ENCODE data around the gene GAPDH. TPM values are rescaled to one million over a fixed set of nuclear protein-coding genes. Genes with fewer than 3 reads are reported as not detected.
A peak's percentile ranks its signal among the peaks of the same experiment; 100 is the strongest.

The GAPDH gene
- total and polyA plus RNA-seq, 7 donors: 1,653 to 3,219 (median 2,501) TPM

DNA sequence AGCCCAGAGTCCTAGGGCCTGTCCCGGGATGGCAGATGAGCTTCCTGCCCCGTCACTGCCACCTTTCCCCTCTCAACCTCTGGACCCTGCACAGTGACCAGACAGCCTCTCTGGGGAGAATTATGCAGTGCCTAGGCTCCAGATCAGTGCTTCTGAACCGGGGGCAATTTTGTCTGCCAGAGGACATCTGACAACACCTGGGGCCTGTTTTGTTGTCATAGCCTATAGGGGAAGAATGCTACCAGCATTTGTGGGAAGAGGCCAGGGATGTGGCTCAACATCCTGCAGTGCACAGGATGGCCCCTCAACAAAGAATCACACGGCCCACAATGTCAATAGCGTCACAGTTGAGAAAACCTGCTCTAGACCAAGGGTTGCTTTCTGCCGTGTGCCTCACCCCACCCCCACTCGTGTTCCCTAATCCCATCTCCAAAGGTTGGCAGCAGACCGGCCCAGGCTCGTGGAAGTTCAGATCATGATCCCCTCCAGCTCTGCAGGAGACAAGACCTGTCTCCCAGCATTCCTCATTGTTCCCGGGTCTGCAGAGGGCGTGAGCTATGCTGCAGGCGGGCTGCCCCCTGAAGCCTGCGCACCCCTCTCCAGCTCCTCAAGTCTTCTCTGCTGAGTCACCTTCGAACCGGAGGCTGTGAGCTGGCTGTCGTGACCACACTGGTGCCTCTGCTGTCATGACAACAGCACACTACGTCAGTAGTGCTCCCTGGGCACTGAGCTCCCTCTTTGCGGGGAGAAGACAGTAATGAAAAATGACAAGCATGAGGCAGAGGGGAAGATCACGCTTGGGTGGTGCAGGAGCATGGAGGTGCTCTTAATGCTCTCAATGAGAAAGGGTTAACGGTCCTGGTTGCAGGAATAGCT lies 2.0 kb upstream of the GAPDH start:
- TF ChIP-seq POLR2A (IDR thresholded peaks at IDR 0.05) (peak in 1 of 2 donors; percentile 15), POLR2AphosphoS5 (IDR thresholded peaks at IDR 0.05) (peak; percentile 45 to 76 (median 59))
- TF ChIP-seq, protein P1, sequence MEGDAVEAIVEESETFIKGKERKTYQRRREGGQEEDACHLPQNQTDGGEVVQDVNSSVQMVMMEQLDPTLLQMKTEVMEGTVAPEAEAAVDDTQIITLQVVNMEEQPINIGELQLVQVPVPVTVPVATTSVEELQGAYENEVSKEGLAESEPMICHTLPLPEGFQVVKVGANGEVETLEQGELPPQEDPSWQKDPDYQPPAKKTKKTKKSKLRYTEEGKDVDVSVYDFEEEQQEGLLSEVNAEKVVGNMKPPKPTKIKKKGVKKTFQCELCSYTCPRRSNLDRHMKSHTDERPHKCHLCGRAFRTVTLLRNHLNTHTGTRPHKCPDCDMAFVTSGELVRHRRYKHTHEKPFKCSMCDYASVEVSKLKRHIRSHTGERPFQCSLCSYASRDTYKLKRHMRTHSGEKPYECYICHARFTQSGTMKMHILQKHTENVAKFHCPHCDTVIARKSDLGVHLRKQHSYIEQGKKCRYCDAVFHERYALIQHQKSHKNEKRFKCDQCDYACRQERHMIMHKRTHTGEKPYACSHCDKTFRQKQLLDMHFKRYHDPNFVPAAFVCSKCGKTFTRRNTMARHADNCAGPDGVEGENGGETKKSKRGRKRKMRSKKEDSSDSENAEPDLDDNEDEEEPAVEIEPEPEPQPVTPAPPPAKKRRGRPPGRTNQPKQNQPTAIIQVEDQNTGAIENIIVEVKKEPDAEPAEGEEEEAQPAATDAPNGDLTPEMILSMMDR (IDR thresholded peaks at IDR 0.05): no peak
- intact Hi-C loops (cut with DNase I): no loop called here
- H3K36me3 ChIP-seq: peaks cover 15 to 52% (median 46%) of the 10 kb centered on the region in 4 donors
- DNase-seq: peak; percentile 90
- peak overlapping the region; percentile 97 to 98 (median 98) for H3K27ac ChIP-seq
- H3K4me1 ChIP-seq: peaks cover 0 to 44% (median 42%) of the 10 kb centered on the region in 4 donors
- H3K4me3 ChIP-seq: peak overlapping the region in 3 of 4 donors; percentile 87 to 91 (median 89)
- WGBS, 2 donors: 23 to 27% methylated on average over 20 of the region's 20 CpGs
- H3K27me3 ChIP-seq: no peaks in the 10 kb centered on the region
- H3K9me3 ChIP-seq: no peaks in the 10 kb centered on the region

DNA sequence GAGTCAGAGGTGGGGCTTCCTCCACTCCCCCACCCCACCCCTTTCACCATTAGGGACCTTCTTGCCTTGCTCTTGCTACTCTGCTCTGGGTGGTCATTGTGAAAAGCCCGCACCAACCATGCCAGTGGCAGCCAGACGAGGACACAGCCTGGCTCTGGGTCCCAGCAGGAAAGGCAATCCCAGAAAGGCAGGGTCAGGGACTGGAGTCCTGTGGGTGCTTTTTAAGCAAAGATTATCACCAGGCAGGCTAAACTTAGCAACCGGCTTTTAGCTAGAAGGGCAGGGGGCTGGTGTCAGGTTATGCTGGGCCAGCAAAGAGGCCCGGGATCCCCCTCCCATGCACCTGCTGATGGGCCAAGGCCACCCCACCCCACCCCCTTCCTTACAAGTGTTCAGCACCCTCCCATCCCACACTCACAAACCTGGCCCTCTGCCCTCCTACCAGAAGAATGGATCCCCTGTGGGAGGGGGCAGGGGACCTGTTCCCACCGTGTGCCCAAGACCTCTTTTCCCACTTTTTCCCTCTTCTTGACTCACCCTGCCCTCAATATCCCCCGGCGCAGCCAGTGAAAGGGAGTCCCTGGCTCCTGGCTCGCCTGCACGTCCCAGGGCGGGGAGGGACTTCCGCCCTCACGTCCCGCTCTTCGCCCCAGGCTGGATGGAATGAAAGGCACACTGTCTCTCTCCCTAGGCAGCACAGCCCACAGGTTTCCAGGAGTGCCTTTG lies 1.2 kb upstream of the GAPDH start:
- 1 to 3% methylated on average over 14 of the region's 14 CpGs for WGBS, 2 donors
- Histone ChIP-seq H3K9me3 (no peaks in the 10 kb centered on the region), H3K4me1 (peaks cover 0 to 52% (median 47%) of the 10 kb centered on the region in 4 donors), H3K27ac (peak overlapping the region; percentile 97 to 98 (median 98)), H3K36me3 (peaks cover 14 to 52% (median 46%) of the 10 kb centered on the region in 4 donors), H3K4me3 (peak overlapping the region; percentile 76 to 91 (median 88)), H3K27me3 (no peaks in the 10 kb centered on the region)
- DNase-seq: peak; percentile 86
- intact Hi-C loops (cut with DNase I): no loop called here
- TF ChIP-seq POLR2A (IDR thresholded peaks at IDR 0.05): no peak
- TF ChIP-seq, protein P1 (IDR thresholded peaks at IDR 0.05): no peak
- TF ChIP-seq EP300 (IDR thresholded peaks at IDR 0.05): no peak
- TF ChIP-seq POLR2AphosphoS5 (IDR thresholded peaks at IDR 0.05): peak in 3 of 4 donors; percentile 29 to 66 (median 34)

DNA sequence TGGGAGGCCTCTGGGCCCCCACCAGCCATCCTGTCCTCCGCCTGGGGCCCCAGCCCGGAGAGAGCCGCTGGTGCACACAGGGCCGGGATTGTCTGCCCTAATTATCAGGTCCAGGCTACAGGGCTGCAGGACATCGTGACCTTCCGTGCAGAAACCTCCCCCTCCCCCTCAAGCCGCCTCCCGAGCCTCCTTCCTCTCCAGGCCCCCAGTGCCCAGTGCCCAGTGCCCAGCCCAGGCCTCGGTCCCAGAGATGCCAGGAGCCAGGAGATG lies 729 bp upstream of the GAPDH start:
- Histone ChIP-seq H3K4me3 (peak overlapping the region; percentile 76 to 91 (median 88)), H3K27ac (peak overlapping the region; percentile 97 to 98 (median 98)), H3K4me1 (peaks cover 0 to 57% (median 47%) of the 10 kb centered on the region in 4 donors), H3K36me3 (peaks cover 19 to 52% (median 46%) of the 10 kb centered on the region in 4 donors), H3K9me3 (no peaks in the 10 kb centered on the region), H3K27me3 (no peaks in the 10 kb centered on the region)
- DNase-seq: peak; percentile 90
- TF ChIP-seq, protein P1 (IDR thresholded peaks at IDR 0.05): no peak
- TF ChIP-seq EP300 (IDR thresholded peaks at IDR 0.05) (no peak), POLR2A (IDR thresholded peaks at IDR 0.05) (no peak), POLR2AphosphoS5 (IDR thresholded peaks at IDR 0.05) (peak in 2 of 4 donors; percentile 5 to 7)
- 0 to 2% methylated on average over 9 of the region's 9 CpGs for WGBS, 2 donors
- intact Hi-C loops (cut with DNase I): no loop called here

DNA sequence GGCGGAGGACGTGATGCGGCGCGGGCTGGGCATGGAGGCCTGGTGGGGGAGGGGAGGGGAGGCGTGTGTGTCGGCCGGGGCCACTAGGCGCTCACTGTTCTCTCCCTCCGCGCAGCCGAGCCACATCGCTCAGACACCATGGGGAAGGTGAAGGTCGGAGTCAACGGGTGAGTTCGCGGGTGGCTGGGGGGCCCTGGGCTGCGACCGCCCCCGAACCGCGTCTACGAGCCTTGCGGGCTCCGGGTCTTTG lies 303 bp downstream of the GAPDH start:
- TF ChIP-seq, protein P1 (IDR thresholded peaks at IDR 0.05): no peak
- TF ChIP-seq EP300 (IDR thresholded peaks at IDR 0.05) (no peak), POLR2AphosphoS5 (IDR thresholded peaks at IDR 0.05) (no peak), POLR2A (IDR thresholded peaks at IDR 0.05) (no peak)
- Histone ChIP-seq H3K4me1 (peaks cover 0 to 62% (median 47%) of the 10 kb centered on the region in 4 donors), H3K36me3 (peaks cover 21 to 52% (median 40%) of the 10 kb centered on the region in 4 donors), H3K27me3 (no peaks in the 10 kb centered on the region), H3K4me3 (peak overlapping the region; percentile 76 to 91 (median 88)), H3K27ac (peak overlapping the region; percentile 97 to 98 (median 98)), H3K9me3 (no peaks in the 10 kb centered on the region)
- intact Hi-C loops (cut with DNase I): loop anchor here (1.0 to 2.0 kb wide), 3 partner anchors 21 to 208 kb away; partner anchors contain the start of gene MRPL51
- no peak for DNase-seq
- 0 to 1% methylated on average over 24 to 25 of the region's 25 CpGs for WGBS, 2 donors

Measured in sigmoid colon (tissue), 7 donors.